Neuronal stem cell (in vitro differentiated cells): ENCODE measurements around the gene STAT5B.
"Not testable (repeated sequence)": the region's sequence is repeated elsewhere in the genome, so short reads cannot be mapped to it uniquely, and the experiment has no call there.

ENCODE experiments used
- DNase-seq: peaks from one replicate; pipeline ENCODE4 v3.0.0-alpha.2; 2013; ENCODE audit warnings: low spot score
- H2AFZ ChIP-seq: one replicate; pipeline ENCODE4 v1.6.1; 2013; ENCODE audit warnings: mild to moderate bottlenecking, low read length, inconsistent platforms
- H2AK5ac ChIP-seq: 2 replicates; pipeline ENCODE4 v1.6.1; 2013; ENCODE audit warnings: low read depth, mild to moderate bottlenecking, inconsistent platforms, low read length, moderate library complexity, mixed read lengths
- H2BK120ac ChIP-seq: 2 replicates; pipeline ENCODE4 v1.6.1; 2013; ENCODE audit warnings: low read depth, mild to moderate bottlenecking, inconsistent platforms, low read length, moderate library complexity, mixed read lengths
- H2BK12ac ChIP-seq: one replicate; pipeline ENCODE4 v1.6.1; 2013; ENCODE audit warnings: low read length, inconsistent platforms
- H2BK15ac ChIP-seq: 2 replicates; pipeline ENCODE4 v1.6.1; 2013; ENCODE audit warnings: mild to moderate bottlenecking, low read length, inconsistent platforms, mixed read lengths
- H2BK5ac ChIP-seq: one replicate; pipeline ENCODE4 v1.6.1; 2013; ENCODE audit warnings: inconsistent platforms, mild to moderate bottlenecking, low read length, moderate library complexity
- H3K14ac ChIP-seq: one replicate; pipeline ENCODE4 v1.6.1; 2013; ENCODE audit warnings: low read length, inconsistent platforms
- H3K18ac ChIP-seq: 2 replicates; pipeline ENCODE4 v1.6.1; 2013; ENCODE audit warnings: low read length, inconsistent platforms
- H3K23ac ChIP-seq: 2 replicates; pipeline ENCODE4 v1.6.1; 2013; ENCODE audit warnings: low read depth, mild to moderate bottlenecking, mixed read lengths, low read length, inconsistent platforms; ENCODE audit not compliant: poor library complexity
- H3K27ac ChIP-seq: replicated peaks from 3 replicates; pipeline ENCODE4 v1.5.1; 2013; ENCODE audit warnings: low read length, inconsistent platforms
- H3K27me3 ChIP-seq, 3 experiments: 2 replicates each; pipeline ENCODE4 v1.6.1; 2013; ENCODE audit warnings: low read length in 3 of 3, mild to moderate bottlenecking in 2 of 3, inconsistent platforms in 1 of 3, low read depth in 1 of 3, mixed read lengths in 1 of 3, moderate library complexity in 1 of 3; ENCODE audit not compliant: control insufficient read depth in 3 of 3, insufficient read depth in 3 of 3
- H3K36me3 ChIP-seq, 2 donors: replicated peaks in 1 of 2; 2 replicates each; pipeline ENCODE4 v1.6.1; 2013; ENCODE audit warnings: low read length in 2 of 2; ENCODE audit not compliant: control insufficient read depth in 2 of 2, insufficient read depth in 2 of 2
- H3K4ac ChIP-seq: 2 replicates; pipeline ENCODE4 v1.6.1; 2013; ENCODE audit warnings: inconsistent platforms, mild to moderate bottlenecking, low read length, moderate library complexity
- H3K4me1 ChIP-seq, 2 donors: 1 replicate in 1 of 2; 2 replicates in 1 of 2; pipeline ENCODE4 v1.6.1; 2013; ENCODE audit warnings: low read length in 2 of 2, low read depth in 1 of 2; ENCODE audit not compliant: control insufficient read depth in 2 of 2, insufficient read depth in 1 of 2
- H3K4me2 ChIP-seq: one replicate; pipeline ENCODE4 v1.6.1; 2013; ENCODE audit warnings: mild to moderate bottlenecking, low read length, inconsistent platforms; ENCODE audit not compliant: insufficient read depth, poor library complexity, severe bottlenecking
- H3K4me3 ChIP-seq, 2 donors: 2 replicates each; pipeline ENCODE4 v1.5.1; 2013; ENCODE audit warnings: low read length in 2 of 2, mild to moderate bottlenecking in 2 of 2, inconsistent platforms in 1 of 2, moderate library complexity in 1 of 2
- H3K79me1 ChIP-seq: one replicate; pipeline ENCODE4 v1.6.1; 2013; ENCODE audit warnings: low read depth, mild to moderate bottlenecking, inconsistent platforms, low read length, moderate library complexity
- H3K9ac ChIP-seq: one replicate; pipeline ENCODE4 v1.6.1; 2013; ENCODE audit warnings: mild to moderate bottlenecking, low read depth, low read length, inconsistent platforms; ENCODE audit not compliant: poor library complexity
- H3K9me3 ChIP-seq, 2 donors: replicated peaks in 1 of 2; 2 replicates each; pipeline versions ENCODE3 to v1.6.1; 2013; ENCODE audit warnings: low read length in 2 of 2, mild to moderate bottlenecking in 2 of 2, inconsistent platforms in 1 of 2, low read depth in 1 of 2, mixed read lengths in 1 of 2, moderate library complexity in 1 of 2; ENCODE audit not compliant: control insufficient read depth in 2 of 2, insufficient read depth in 1 of 2
- H4K8ac ChIP-seq: one replicate; pipeline ENCODE4 v1.6.1; 2013; ENCODE audit warnings: low read depth, mild to moderate bottlenecking, inconsistent platforms, low read length, moderate library complexity
- H4K91ac ChIP-seq: one replicate; pipeline ENCODE4 v1.6.1; 2013; ENCODE audit warnings: low read length, low read depth, mild to moderate bottlenecking, inconsistent platforms; ENCODE audit not compliant: poor library complexity
- WGBS, 2 donors: extraction: QIAGEN DNeasy Blood & Tissue Kit; methylation state at CpG; one replicate each; pipeline ENCODE4 v1.1.7; 2013; ENCODE audit warnings: missing lambda C conversion rate in 2 of 2, mixed read lengths in 1 of 2; ENCODE audit not compliant: insufficient read length in 2 of 2, insufficient replicate concordance in 1 of 2; ENCODE audit errors: extremely low coverage in 2 of 2; 5-methylcytosine and 5-hydroxymethylcytosine counted together

STAT5B gene

GRCh38 chr17:42240201-42240600, 36.0 kb downstream of the STAT5B start:
- Histone ChIP-seq H3K23ac (no peak overlapping the region), H3K9me3 (no peaks in the 10 kb centered on the region)
- 100% methylated on average over 1 of the region's 5 CpGs; no CpG with 5 or more reads in 1 of the 2 donors for WGBS, 2 donors

GRCh38 chr17:42239576-42239975, 36.6 kb downstream of the STAT5B start:
- not testable (repeated sequence) for H2AFZ ChIP-seq, H3K4ac ChIP-seq, H3K14ac ChIP-seq, H3K27me3 ChIP-seq, H3K36me3 ChIP-seq, H3K18ac ChIP-seq, H2BK15ac ChIP-seq, H4K91ac ChIP-seq, H3K9ac ChIP-seq, H3K4me2 ChIP-seq, DNase-seq, H3K27ac ChIP-seq, H3K4me3 ChIP-seq, H2BK5ac ChIP-seq, H4K8ac ChIP-seq, H2BK120ac ChIP-seq, H3K4me1 ChIP-seq, H3K9me3 ChIP-seq, H3K79me1 ChIP-seq, H2AK5ac ChIP-seq, H2BK12ac ChIP-seq, H3K23ac ChIP-seq
- no CpG with 5 or more reads among the region's 7 CpGs for WGBS, 2 donors

More at GRCh38 chr17:42240201-42240600, 36.0 kb downstream of the STAT5B start:
- Histone ChIP-seq H4K91ac (no peak overlapping the region), H2AFZ (no peak overlapping the region), H4K8ac (no peak overlapping the region), H3K79me1 (peaks cover 7% of the 10 kb centered on the region), H3K4me2 (no peak overlapping the region), H3K4me1 (no peaks in the 10 kb centered on the region), H3K4ac (no peak overlapping the region), H2BK5ac (no peak overlapping the region), H2BK15ac (no peak overlapping the region), H3K27ac (no peak overlapping the region), H3K4me3 (no peak overlapping the region), H3K9ac (no peak overlapping the region), H2BK12ac (no peak overlapping the region), H3K18ac (no peak overlapping the region), H3K27me3 (no peaks in the 10 kb centered on the region), H3K36me3 (no peaks in the 10 kb centered on the region), H2AK5ac (no peak overlapping the region), H2BK120ac (no peak overlapping the region), H3K14ac (no peak overlapping the region)
- DNase-seq = no peak

- no peak overlapping the region for H3K27ac ChIP-seq
- no CpG with 5 or more reads among the region's 7 CpGs for WGBS, 2 donors
- no peak overlapping the region for H2BK15ac ChIP-seq
- no peak overlapping the region for H3K4ac ChIP-seq
- H3K4me3 ChIP-seq = no peak overlapping the region
- H4K8ac ChIP-seq = peak overlapping the region; percentile 65
- H2BK12ac ChIP-seq = no peak overlapping the region
- peaks cover 0 to 3% of the 10 kb centered on the region in 2 donors for H3K36me3 ChIP-seq
- H3K27me3 ChIP-seq = no peaks in the 10 kb centered on the region
- DNase-seq = no peak
- no peak overlapping the region for H3K9ac ChIP-seq
- no peak overlapping the region for H2AK5ac ChIP-seq
- no peak overlapping the region for H3K18ac ChIP-seq
- no peak overlapping the region for H2BK120ac ChIP-seq
- H3K4me1 ChIP-seq = no peaks in the 10 kb centered on the region
- no peak overlapping the region for H2BK5ac ChIP-seq
- no peak overlapping the region for H2AFZ ChIP-seq
- no peak overlapping the region for H3K23ac ChIP-seq
- H3K14ac ChIP-seq = no peak overlapping the region
- H3K4me2 ChIP-seq = no peak overlapping the region
- H3K79me1 ChIP-seq = peaks cover 6% of the 10 kb centered on the region
- H4K91ac ChIP-seq = no peak overlapping the region
- no peaks in the 10 kb centered on the region for H3K9me3 ChIP-seq
These were observed 39.4 kb downstream of the STAT5B start for GRCh38 chr17:42236760-42237159.

GRCh38 chr17:42233994-42234393, 42.2 kb downstream of the STAT5B start:
- Histone ChIP-seq H3K23ac (no peak overlapping the region), H3K27ac (no peak overlapping the region), H2BK5ac (no peak overlapping the region), H3K27me3 (no peaks in the 10 kb centered on the region), H3K4me3 (no peak overlapping the region), H3K18ac (no peak overlapping the region), H2AFZ (no peak overlapping the region), H3K4me1 (no peaks in the 10 kb centered on the region), H3K79me1 (peaks cover 6% of the 10 kb centered on the region), H4K91ac (no peak overlapping the region), H2AK5ac (no peak overlapping the region), H3K9me3 (no peaks in the 10 kb centered on the region), H3K4me2 (no peak overlapping the region), H3K14ac (no peak overlapping the region), H2BK12ac (no peak overlapping the region), H4K8ac (no peak overlapping the region), H2BK15ac (no peak overlapping the region), H3K36me3 (peaks cover 0 to 22% of the 10 kb centered on the region in 2 donors), H3K9ac (no peak overlapping the region), H3K4ac (no peak overlapping the region), H2BK120ac (no peak overlapping the region)
- DNase-seq = no peak
- WGBS, 2 donors = no CpG with 5 or more reads among the region's 2 CpGs
